IMR-90 (cell line): ENCODE data around the gene TRAF3. TPM values are rescaled to one million over a fixed set of nuclear protein-coding genes. Genes with fewer than 3 reads are reported as not detected.

Experiments used
- ATAC-seq: fragments of 200-7000 bp; cut with Tn5 transposase; 2 replicates; pipeline ENCODE4 v1.9.1; 2020; ENCODE audit warnings: low read depth, mild to moderate bottlenecking, moderate library complexity
- BruUV-seq: library from RNA; stranded (reverse); fragments of 400-500 nt; replicated peaks from 2 replicates; lab custom pipeline; 2021; lab: Mats Ljungman, UMichigan
- CTCF ChIA-PET: fragments of 300-600 bp; formaldehyde crosslinking; extraction: SDS; loops from one replicate; lab custom pipeline; 2021; ENCODE audit warnings: antibody characterized with exemption; lab: Yijun Ruan, JAX
- POLR2A ChIA-PET: fragments of 300-600 bp; sonication (Branson Sonifier 250); formaldehyde crosslinking; loops from one replicate; lab custom pipeline; 2022; ENCODE audit warnings: antibody characterized with exemption; ENCODE audit not compliant: unreplicated experiment; lab: Charles Lee
- DNase-seq: peaks from one replicate; pipeline ENCODE4 v3.0.0; 2013
- H2AFZ ChIP-seq: replicated peaks from 2 replicates; pipeline ENCODE3; 2013; ENCODE audit warnings: low read length, mild to moderate bottlenecking; ENCODE audit not compliant: poor library complexity
- H2AK5ac ChIP-seq: 2 replicates; pipeline ENCODE4 v1.6.1; 2013; ENCODE audit warnings: low read depth, low read length, inconsistent platforms
- H2AK9ac ChIP-seq: replicated peaks from 2 replicates; pipeline ENCODE3; 2013; ENCODE audit warnings: mild to moderate bottlenecking, low read depth, low read length, moderate library complexity; ENCODE audit not compliant: poor library complexity
- H2BK120ac ChIP-seq: 2 replicates; pipeline ENCODE4 v1.6.1; 2013; ENCODE audit warnings: low read depth, low read length, inconsistent platforms
- H2BK15ac ChIP-seq: 3 replicates; pipeline ENCODE4 v1.6.1; 2013; ENCODE audit warnings: low read depth, low read length, inconsistent platforms
- H2BK20ac ChIP-seq: 2 replicates; pipeline ENCODE4 v1.6.1; 2013; ENCODE audit warnings: low read depth, mild to moderate bottlenecking, inconsistent platforms, low read length, moderate library complexity
- H2BK5ac ChIP-seq: 2 replicates; pipeline ENCODE4 v1.6.1; 2013; ENCODE audit warnings: mild to moderate bottlenecking, low read depth, low read length, inconsistent platforms; ENCODE audit not compliant: poor library complexity, severe bottlenecking
- H3K14ac ChIP-seq: replicated peaks from 2 replicates; pipeline ENCODE4 v1.6.1; 2013; ENCODE audit warnings: low read depth, low read length, inconsistent platforms
- H3K18ac ChIP-seq: 2 replicates; pipeline ENCODE4 v1.6.1; 2013; ENCODE audit warnings: low read depth, low read length, control low read depth
- H3K23ac ChIP-seq: 2 replicates; pipeline ENCODE4 v1.6.1; 2013; ENCODE audit warnings: low read depth, low read length, inconsistent platforms
- H3K27ac ChIP-seq: 2 replicates; pipeline ENCODE4 v1.5.1; 2013; ENCODE audit warnings: mild to moderate bottlenecking, control low read depth, low read length; ENCODE audit not compliant: insufficient read depth
- H3K27me3 ChIP-seq: 2 replicates; pipeline ENCODE4 v1.6.1; 2013; ENCODE audit warnings: low read length; ENCODE audit not compliant: control insufficient read depth, insufficient read depth
- H3K36me3 ChIP-seq: 2 replicates; pipeline ENCODE4 v1.6.1; 2013; ENCODE audit warnings: low read length, mixed read lengths; ENCODE audit not compliant: control insufficient read depth, insufficient read depth
- H3K4ac ChIP-seq: 2 replicates; pipeline ENCODE4 v1.6.1; 2013; ENCODE audit warnings: low read depth, low read length, inconsistent platforms
- H3K4me1 ChIP-seq: 2 replicates; pipeline ENCODE4 v1.6.1; 2013; ENCODE audit warnings: low read length, mixed read lengths; ENCODE audit not compliant: control insufficient read depth, insufficient read depth
- H3K4me2 ChIP-seq: 2 replicates; pipeline ENCODE4 v1.6.1; 2013; ENCODE audit warnings: low read depth, mild to moderate bottlenecking, control low read depth, low read length, moderate library complexity
- H3K4me3 ChIP-seq: 2 replicates; pipeline ENCODE4 v1.5.1; 2013; ENCODE audit warnings: low read depth, mild to moderate bottlenecking, control low read depth, low read length, moderate library complexity; ENCODE audit not compliant: insufficient read depth
- H3K56ac ChIP-seq: 2 replicates; pipeline ENCODE4 v1.6.1; 2013; ENCODE audit warnings: low read length, inconsistent platforms; ENCODE audit not compliant: insufficient read depth; ENCODE audit errors: extremely low read depth
- H3K79me1 ChIP-seq, 2 experiments: 2 replicates each; pipeline ENCODE4 v1.6.1; 2013; ENCODE audit warnings: low read length in 2 of 2, inconsistent platforms in 1 of 2, low read depth in 1 of 2
- H3K9ac ChIP-seq: 2 replicates; pipeline ENCODE4 v1.6.1; 2013; ENCODE audit warnings: low read depth, low read length, control low read depth
- H3K9me1 ChIP-seq: 2 replicates; pipeline ENCODE4 v1.6.1; 2013; ENCODE audit warnings: low read length, inconsistent platforms; ENCODE audit not compliant: insufficient read depth
- H3K9me3 ChIP-seq: 2 replicates; pipeline ENCODE4 v1.6.1; 2013; ENCODE audit warnings: low read length; ENCODE audit not compliant: control insufficient read depth, insufficient read depth
- H4K20me1 ChIP-seq: 2 replicates; pipeline ENCODE4 v1.6.1; 2013; ENCODE audit warnings: low read length, inconsistent platforms; ENCODE audit not compliant: insufficient read depth
- H4K5ac ChIP-seq: 2 replicates; pipeline ENCODE4 v1.6.1; 2013; ENCODE audit warnings: mild to moderate bottlenecking, low read depth, low read length, control low read depth
- H4K8ac ChIP-seq, 2 experiments: 2 replicates each; pipeline ENCODE4 v1.6.1; 2013; ENCODE audit warnings: low read depth in 2 of 2, low read length in 2 of 2, control low read depth in 1 of 2, inconsistent platforms in 1 of 2
- H4K91ac ChIP-seq: 2 replicates; pipeline ENCODE4 v1.6.1; 2013; ENCODE audit warnings: low read depth, low read length, inconsistent platforms; ENCODE audit not compliant: insufficient read depth
- BHLHE40 ChIP-seq: fragments of 150-350 bp; IDR thresholded peaks from 2 replicates; pipeline ENCODE4 v1.6.1; 2016; ENCODE audit warnings: mild to moderate bottlenecking, low read depth, low read length
- CEBPB ChIP-seq: IDR thresholded peaks from 2 replicates; pipeline ENCODE4 v1.6.1; 2012; ENCODE audit warnings: low read depth, low read length, improper control_type of control experiment
- CHD1 ChIP-seq: IDR thresholded peaks from 2 replicates; pipeline ENCODE4 v1.6.1; 2012; ENCODE audit warnings: low read depth, low read length, improper control_type of control experiment
- FOS ChIP-seq: fragments of 150-350 bp; IDR thresholded peaks from 2 replicates; pipeline ENCODE4 v1.6.1; 2016; ENCODE audit warnings: low read depth, low read length
- MAFK ChIP-seq: IDR thresholded peaks from 2 replicates; pipeline ENCODE4 v1.6.1; 2012; ENCODE audit warnings: low read depth, low read length, improper control_type of control experiment
- MAZ ChIP-seq: IDR thresholded peaks from 2 replicates; pipeline ENCODE4 v1.6.1; 2012; ENCODE audit warnings: low read depth, mild to moderate bottlenecking, low read length, improper control_type of control experiment, moderate library complexity, borderline replicate concordance
- NFE2L2 ChIP-seq: fragments of 150-350 bp; IDR thresholded peaks from 2 replicates; pipeline ENCODE4 v1.6.1; 2016; ENCODE audit warnings: low read depth, mild to moderate bottlenecking, low read length
- POLR2A ChIP-seq: IDR thresholded peaks from 2 replicates; pipeline ENCODE4 v1.6.1; 2012; ENCODE audit warnings: mild to moderate bottlenecking, low read depth, low read length
- RAD21 ChIP-seq: IDR thresholded peaks from 2 replicates; pipeline ENCODE4 v1.6.1; 2012; ENCODE audit warnings: low read length, improper control_type of control experiment
- RCOR1 ChIP-seq: IDR thresholded peaks from 2 replicates; pipeline ENCODE4 v1.6.1; 2012; ENCODE audit warnings: mild to moderate bottlenecking, low read length, improper control_type of control experiment; ENCODE audit not compliant: insufficient replicate concordance
- RFX5 ChIP-seq: IDR thresholded peaks from 2 replicates; pipeline ENCODE4 v1.8.0; 2012; ENCODE audit warnings: low read depth, mild to moderate bottlenecking, low read length, moderate library complexity
- SMC3 ChIP-seq: fragments of 150-350 bp; IDR thresholded peaks from 2 replicates; pipeline ENCODE4 v1.6.1; 2016; ENCODE audit warnings: low read depth, mild to moderate bottlenecking, antibody characterized with exemption, low read length, moderate library complexity
- WGBS, 2 experiments: methylation state at CpG; one replicate each; pipeline versions ENCODE4 v1.1.5 to v1.1.7; 2013; ENCODE audit warnings: missing lambda C conversion rate in 2 of 2; ENCODE audit not compliant: insufficient read length in 1 of 2; ENCODE audit errors: extremely low coverage in 2 of 2; 5-methylcytosine and 5-hydroxymethylcytosine counted together
- dilution Hi-C: fragments of 300-500 bp; cut with HindIII; formaldehyde crosslinking; loops from one replicate; pipeline ENCODE4 v1.14.3; 2018; ENCODE audit warnings: low sequenced_read_pairs; ENCODE audit not compliant: unreplicated experiment
- in situ Hi-C: fragments of 300-500 bp; cut with MboI; formaldehyde crosslinking; loops from 3 replicates; pipeline ENCODE4 v1.14.3; 2019; ENCODE audit warnings: low sequenced_read_pairs, inconsistent platforms, mixed read lengths
- intact Hi-C: fragments of 100-400 bp; cut with micrococcal nuclease; formaldehyde crosslinking; loops from 2 replicates; pipeline ENCODE4 v1.10.0; 2022
- polyA plus RNA-seq, 3 experiments: library from polyadenylated mRNA; depleted of rRNA; stranded (reverse); fragments of >200 nt; gene quantifications; 2 replicates each; pipeline ENCODE4 v1.2.3, GENCODE V29; 2012; ENCODE audit warnings: low replicate concordance in 1 of 3
- total RNA-seq: library from RNA; depleted of rRNA; stranded (reverse); fragments of >200 nt; gene quantifications from 2 replicates; pipeline ENCODE4 v1.2.3, GENCODE V29; 2012
- TF ChIP-seq, protein P1 (sequence below): fragments of 150-350 bp; IDR thresholded peaks from 2 replicates; pipeline ENCODE4 v1.6.1; 2016; ENCODE audit warnings: low read depth, mild to moderate bottlenecking, low read length, moderate library complexity, borderline replicate concordance
- TF ChIP-seq, protein P2 (sequence below): fragments of 150-350 bp; IDR thresholded peaks from 2 replicates; pipeline ENCODE4 v1.6.1; 2017; ENCODE audit warnings: mild to moderate bottlenecking, antibody characterized with exemption, low read length, low read depth

Gene TRAF3
- total and polyA plus RNA-seq, 2 of the 4 experiments (the other 2 are of a cell fraction) = 21.2 to 25.3 TPM

DNA sequence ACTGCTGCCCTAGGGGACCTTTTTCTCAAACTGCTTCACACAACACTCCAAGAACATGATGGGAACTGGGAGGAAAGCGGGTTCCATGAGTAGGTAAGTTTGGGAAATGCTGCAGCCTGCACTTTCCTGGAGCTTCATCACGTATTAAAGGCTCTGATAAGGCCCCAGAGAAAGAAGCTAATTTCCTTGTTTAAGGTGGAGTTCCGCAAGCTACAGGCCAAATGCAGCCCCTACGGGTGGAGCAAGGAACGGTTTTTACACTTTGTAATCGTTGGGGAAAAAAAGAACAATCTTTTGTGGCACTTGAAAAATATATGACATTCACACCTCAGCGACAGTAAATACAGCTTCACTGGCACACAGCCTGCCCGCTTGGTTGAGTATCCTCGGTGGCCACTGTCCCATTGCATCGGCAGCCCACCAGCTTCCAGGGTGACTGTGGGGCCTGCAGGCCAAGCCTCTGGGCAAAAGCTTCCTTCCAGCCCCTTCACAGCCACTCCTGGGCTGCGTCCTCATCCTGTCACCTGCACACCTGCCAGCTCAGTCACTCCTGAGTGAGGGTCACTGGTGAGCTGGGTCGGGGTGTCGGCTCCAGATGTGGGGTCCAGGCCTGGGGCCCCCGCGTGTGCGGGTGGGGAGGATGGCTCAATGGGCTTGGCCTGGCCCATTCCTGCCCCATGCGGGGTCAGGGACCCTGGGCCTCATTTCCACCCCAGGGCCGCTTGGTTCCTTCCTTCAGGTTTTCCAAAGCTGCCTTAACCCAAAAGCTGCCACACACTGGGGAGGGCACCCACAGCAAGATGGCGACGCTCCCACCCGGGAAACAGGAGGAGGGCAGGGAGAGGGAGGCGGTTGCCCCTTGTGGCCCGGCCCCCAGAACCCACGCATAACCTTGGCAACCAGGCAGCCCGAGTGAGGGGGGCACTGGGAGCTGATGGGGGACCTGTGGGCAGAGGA is 147.7 kb downstream of the TRAF3 start:
- intact Hi-C loops = no loop called here
- no peak overlapping the region for H3K4me3 ChIP-seq
- H2AK9ac ChIP-seq = no peak overlapping the region
- H4K5ac ChIP-seq = no peak overlapping the region
- H3K56ac ChIP-seq = no peak overlapping the region
- BruUV-seq = no TSS peak
- no peak overlapping the region for H4K8ac ChIP-seq
- H3K9me1 ChIP-seq = 0 out of 2 replicates have a peak, but pooled peaks cover 3% of the 10 kb centered on the region
- H3K18ac ChIP-seq = no peak overlapping the region
- H3K79me1 ChIP-seq = no peaks in the 10 kb centered on the region
- ChIA-PET POLR2A (interaction anchor here (0.6 kb wide), 2 partner anchors 101 to 212 kb away, joined by 3 to 18 read pairs; no protein-coding TSS in a partner anchor), CTCF (no interaction called here)
- no peaks in the 10 kb centered on the region for H3K36me3 ChIP-seq
- H2BK120ac ChIP-seq = no peak overlapping the region
- ATAC-seq (no peak), DNase-seq (no peak)
- H2BK15ac ChIP-seq = no peak overlapping the region
- H3K9ac ChIP-seq = no peak overlapping the region
- peaks cover 76% of the 10 kb centered on the region for H3K27me3 ChIP-seq
- H2BK20ac ChIP-seq = no peak overlapping the region
- no peak overlapping the region for H4K91ac ChIP-seq
- H2BK5ac ChIP-seq = no peak overlapping the region
- H2AK5ac ChIP-seq = no peak overlapping the region
- no peak overlapping the region for H3K27ac ChIP-seq
- no peak overlapping the region for H3K14ac ChIP-seq
- no peak overlapping the region for H3K4ac ChIP-seq
- 76% methylated on average over 12 of the region's 25 CpGs; no CpG with 5 or more reads in 1 of the 2 experiments for WGBS, 2 experiments
- no peak overlapping the region for H3K4me2 ChIP-seq
- TF ChIP-seq CHD1 = no peak
- TF ChIP-seq SMC3 = no peak
- no peak for TF ChIP-seq RFX5
- TF ChIP-seq NFE2L2 = no peak
- no peak for TF ChIP-seq MAFK
- TF ChIP-seq FOS = no peak
- TF ChIP-seq MAZ = no peak
- no peak for TF ChIP-seq POLR2A
- TF ChIP-seq, protein P1, sequence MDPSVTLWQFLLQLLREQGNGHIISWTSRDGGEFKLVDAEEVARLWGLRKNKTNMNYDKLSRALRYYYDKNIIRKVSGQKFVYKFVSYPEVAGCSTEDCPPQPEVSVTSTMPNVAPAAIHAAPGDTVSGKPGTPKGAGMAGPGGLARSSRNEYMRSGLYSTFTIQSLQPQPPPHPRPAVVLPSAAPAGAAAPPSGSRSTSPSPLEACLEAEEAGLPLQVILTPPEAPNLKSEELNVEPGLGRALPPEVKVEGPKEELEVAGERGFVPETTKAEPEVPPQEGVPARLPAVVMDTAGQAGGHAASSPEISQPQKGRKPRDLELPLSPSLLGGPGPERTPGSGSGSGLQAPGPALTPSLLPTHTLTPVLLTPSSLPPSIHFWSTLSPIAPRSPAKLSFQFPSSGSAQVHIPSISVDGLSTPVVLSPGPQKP = no peak
- TF ChIP-seq RCOR1 = no peak
- TF ChIP-seq BHLHE40 = no peak
- no peak for TF ChIP-seq RAD21
- TF ChIP-seq, protein P2, sequence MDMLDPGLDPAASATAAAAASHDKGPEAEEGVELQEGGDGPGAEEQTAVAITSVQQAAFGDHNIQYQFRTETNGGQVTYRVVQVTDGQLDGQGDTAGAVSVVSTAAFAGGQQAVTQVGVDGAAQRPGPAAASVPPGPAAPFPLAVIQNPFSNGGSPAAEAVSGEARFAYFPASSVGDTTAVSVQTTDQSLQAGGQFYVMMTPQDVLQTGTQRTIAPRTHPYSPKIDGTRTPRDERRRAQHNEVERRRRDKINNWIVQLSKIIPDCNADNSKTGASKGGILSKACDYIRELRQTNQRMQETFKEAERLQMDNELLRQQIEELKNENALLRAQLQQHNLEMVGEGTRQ = no peak
- no peak for TF ChIP-seq CEBPB
- peaks cover 13% of the 10 kb centered on the region for H3K4me1 ChIP-seq
- in situ Hi-C loops = no loop called here
- dilution Hi-C loops = no loop called here
- H3K23ac ChIP-seq = no peak overlapping the region
- H3K9me3 ChIP-seq = peaks cover 7% of the 10 kb centered on the region; the same call in 1 of the 2 replicates
- no peak overlapping the region for H2AFZ ChIP-seq
- H4K20me1 ChIP-seq = no peaks in the 10 kb centered on the region
